ENCODE measurements around the gene RSBN1. TPM values are rescaled to one million over a fixed set of nuclear protein-coding genes. Genes with fewer than 3 reads are reported as not detected.

Gene RSBN1
- total RNA-seq, 4 donors from 2014 or later = 15.8 to 24.3 (median 20.1) TPM

DNA sequence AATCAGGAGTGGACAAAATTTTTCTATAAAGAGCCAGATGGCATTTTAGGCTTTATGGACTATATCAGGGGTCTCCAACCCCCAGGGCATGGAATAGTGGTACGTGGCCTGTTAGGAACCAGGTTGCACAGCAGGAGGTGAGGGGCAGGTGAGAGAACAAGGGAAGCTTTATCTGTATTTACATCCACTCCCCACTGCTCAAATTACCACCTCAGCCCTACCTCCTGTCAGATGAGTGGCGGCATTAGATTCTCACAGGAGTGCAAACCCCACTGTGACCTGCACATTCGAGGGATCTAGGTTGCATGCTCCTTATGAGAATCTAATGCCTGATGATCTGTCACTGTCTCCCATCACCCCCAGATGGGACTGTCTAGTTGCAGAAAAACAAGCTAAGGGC is 66.9 kb downstream of the RSBN1 start:
- Histone ChIP-seq H3K27ac (replicated peaks in 1 of 4) (no peak overlapping the region), H3K4me3 (no peak overlapping the region), H3K9me3 (no peaks in the 10 kb centered on the region), H3K27me3 (no peaks in the 10 kb centered on the region), H3K36me3 (peaks cover 0 to 23% (median 9%) of the 10 kb centered on the region in 4 donors), H3K4me1 (no peaks in the 10 kb centered on the region)
- intact Hi-C loops (cut with DNase I) = no loop called here
- no peak for DNase-seq (ENCODE audit: extremely low spot score)
- WGBS = 97% methylated on average over 3 of the region's 3 CpGs
- TF ChIP-seq POLR2AphosphoS5 (IDR thresholded peaks at IDR 0.05) (no peak), EP300 (IDR thresholded peaks at IDR 0.05) (no peak), POLR2A (IDR thresholded peaks at IDR 0.05; ENCODE audit: low read depth) (no peak)
- TF ChIP-seq, protein P1, sequence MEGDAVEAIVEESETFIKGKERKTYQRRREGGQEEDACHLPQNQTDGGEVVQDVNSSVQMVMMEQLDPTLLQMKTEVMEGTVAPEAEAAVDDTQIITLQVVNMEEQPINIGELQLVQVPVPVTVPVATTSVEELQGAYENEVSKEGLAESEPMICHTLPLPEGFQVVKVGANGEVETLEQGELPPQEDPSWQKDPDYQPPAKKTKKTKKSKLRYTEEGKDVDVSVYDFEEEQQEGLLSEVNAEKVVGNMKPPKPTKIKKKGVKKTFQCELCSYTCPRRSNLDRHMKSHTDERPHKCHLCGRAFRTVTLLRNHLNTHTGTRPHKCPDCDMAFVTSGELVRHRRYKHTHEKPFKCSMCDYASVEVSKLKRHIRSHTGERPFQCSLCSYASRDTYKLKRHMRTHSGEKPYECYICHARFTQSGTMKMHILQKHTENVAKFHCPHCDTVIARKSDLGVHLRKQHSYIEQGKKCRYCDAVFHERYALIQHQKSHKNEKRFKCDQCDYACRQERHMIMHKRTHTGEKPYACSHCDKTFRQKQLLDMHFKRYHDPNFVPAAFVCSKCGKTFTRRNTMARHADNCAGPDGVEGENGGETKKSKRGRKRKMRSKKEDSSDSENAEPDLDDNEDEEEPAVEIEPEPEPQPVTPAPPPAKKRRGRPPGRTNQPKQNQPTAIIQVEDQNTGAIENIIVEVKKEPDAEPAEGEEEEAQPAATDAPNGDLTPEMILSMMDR (IDR thresholded peaks at IDR 0.05) = no peak

DNA sequence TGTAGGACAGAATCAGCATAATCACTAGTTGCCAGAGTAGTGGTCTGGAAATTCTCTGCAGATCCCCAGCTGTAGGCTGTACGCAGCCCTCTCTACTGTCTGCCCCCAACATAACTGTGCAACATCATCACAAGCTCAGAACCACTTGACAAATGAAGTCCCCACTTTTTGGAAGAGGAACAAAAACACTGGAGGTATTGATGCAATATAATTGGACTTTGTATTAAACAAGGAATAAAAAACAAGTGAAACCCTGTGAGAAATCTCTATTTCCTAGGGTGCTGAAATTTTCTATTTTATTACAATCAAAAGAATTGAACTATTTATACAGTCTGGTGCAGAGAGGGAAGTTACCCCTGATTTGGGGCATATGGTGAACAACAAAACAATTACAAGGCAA is 68.2 kb downstream of the RSBN1 start:
- H3K4me3 ChIP-seq = no peak overlapping the region
- peaks cover 0 to 15% (median 3%) of the 10 kb centered on the region in 4 donors for H3K36me3 ChIP-seq
- intact Hi-C loops (cut with DNase I) = no loop called here
- H3K27ac ChIP-seq (replicated peaks in 1 of 4) = no peak overlapping the region
- H3K9me3 ChIP-seq = no peaks in the 10 kb centered on the region
- TF ChIP-seq, protein P1 (IDR thresholded peaks at IDR 0.05) = no peak
- TF ChIP-seq POLR2A (IDR thresholded peaks at IDR 0.05; ENCODE audit: low read depth) = no peak
- TF ChIP-seq EP300 (IDR thresholded peaks at IDR 0.05) = no peak
- TF ChIP-seq POLR2AphosphoS5 (IDR thresholded peaks at IDR 0.05) = no peak
- DNase-seq (ENCODE audit: extremely low spot score) = no peak
- no peaks in the 10 kb centered on the region for H3K4me1 ChIP-seq
- no peaks in the 10 kb centered on the region for H3K27me3 ChIP-seq
- WGBS = 100% methylated on average over 1 of the region's 1 CpG

DNA sequence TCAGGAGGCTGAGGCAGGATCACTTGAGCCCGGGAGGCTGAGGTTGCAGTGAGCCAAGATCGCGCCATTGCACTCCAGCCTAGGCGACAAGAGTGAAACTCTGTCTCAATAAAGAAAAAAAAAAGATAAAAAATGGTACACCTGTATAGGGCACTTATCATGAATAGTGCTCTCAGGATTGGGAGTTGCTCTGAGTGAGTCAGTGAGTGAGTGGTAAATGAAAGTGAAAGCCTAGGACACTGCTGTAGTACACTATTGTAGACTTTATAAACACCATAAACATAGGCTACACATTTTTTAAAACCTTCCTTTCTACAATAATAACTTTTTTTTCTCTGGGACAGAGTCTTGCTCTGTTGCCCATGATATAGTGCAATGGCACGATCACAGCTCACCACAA is 69.8 kb downstream of the RSBN1 start:
- DNase-seq (ENCODE audit: extremely low spot score) = no peak
- WGBS = 98% methylated on average over 5 of the region's 5 CpGs
- Histone ChIP-seq H3K36me3 (peaks cover 0 to 19% (median 10%) of the 10 kb centered on the region in 4 donors), H3K27me3 (no peaks in the 10 kb centered on the region), H3K4me1 (no peaks in the 10 kb centered on the region), H3K4me3 (no peak overlapping the region), H3K9me3 (no peaks in the 10 kb centered on the region), H3K27ac (replicated peaks in 1 of 4) (no peak overlapping the region)
- intact Hi-C loops (cut with DNase I) = no loop called here
- TF ChIP-seq EP300 (IDR thresholded peaks at IDR 0.05) (no peak), POLR2A (IDR thresholded peaks at IDR 0.05; ENCODE audit: low read depth) (no peak), POLR2AphosphoS5 (IDR thresholded peaks at IDR 0.05) (no peak)
- TF ChIP-seq, protein P1 (IDR thresholded peaks at IDR 0.05) = no peak

DNA sequence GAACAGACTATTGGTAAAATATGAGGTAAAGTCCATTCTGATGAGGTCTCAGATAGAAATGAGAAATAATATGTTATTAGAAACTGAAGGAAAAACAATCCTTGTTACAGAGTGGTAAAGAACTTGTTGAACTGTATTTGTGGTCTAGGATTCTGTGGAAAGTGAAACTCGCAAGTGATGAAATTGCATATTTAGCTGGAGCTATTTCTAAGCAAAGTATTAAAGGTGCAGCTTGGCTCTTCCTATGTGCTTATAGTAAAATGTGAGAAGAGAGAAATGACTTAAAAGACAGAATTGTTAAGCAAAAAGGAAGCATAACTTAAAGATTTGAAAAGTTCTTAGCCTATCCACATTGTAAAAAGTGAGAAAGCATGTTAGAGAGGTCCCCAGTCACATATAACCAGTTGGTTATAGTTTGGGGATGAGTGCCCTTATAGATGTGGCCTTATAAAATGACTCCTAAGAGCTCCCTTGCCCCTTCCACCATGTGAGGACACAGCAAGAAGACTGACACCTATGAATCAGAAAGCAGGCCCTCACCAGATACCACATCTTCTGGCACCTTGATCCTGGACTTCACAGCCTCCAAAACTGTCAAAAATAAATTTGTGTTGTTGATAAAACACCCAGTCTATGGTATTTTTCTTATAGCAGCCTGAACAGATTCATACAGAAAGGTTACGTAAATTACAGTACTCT is 77.8 kb downstream of the RSBN1 start:
- peaks cover 0 to 63% (median 34%) of the 10 kb centered on the region in 4 donors for H3K36me3 ChIP-seq
- TF ChIP-seq, protein P1 (IDR thresholded peaks at IDR 0.05) = no peak
- TF ChIP-seq POLR2A (IDR thresholded peaks at IDR 0.05; ENCODE audit: low read depth) = no peak
- no peak for TF ChIP-seq POLR2AphosphoS5 (IDR thresholded peaks at IDR 0.05)
- TF ChIP-seq EP300 (IDR thresholded peaks at IDR 0.05) = no peak
- H3K27ac ChIP-seq (replicated peaks in 1 of 4) = no peak overlapping the region
- H3K27me3 ChIP-seq = no peaks in the 10 kb centered on the region
- H3K9me3 ChIP-seq = no peaks in the 10 kb centered on the region
- no peaks in the 10 kb centered on the region for H3K4me1 ChIP-seq
- no peak for DNase-seq (ENCODE audit: extremely low spot score)
- no peak overlapping the region for H3K4me3 ChIP-seq
- WGBS = 98% methylated on average over 2 of the region's 2 CpGs
- intact Hi-C loops (cut with DNase I) = no loop called here

DNA sequence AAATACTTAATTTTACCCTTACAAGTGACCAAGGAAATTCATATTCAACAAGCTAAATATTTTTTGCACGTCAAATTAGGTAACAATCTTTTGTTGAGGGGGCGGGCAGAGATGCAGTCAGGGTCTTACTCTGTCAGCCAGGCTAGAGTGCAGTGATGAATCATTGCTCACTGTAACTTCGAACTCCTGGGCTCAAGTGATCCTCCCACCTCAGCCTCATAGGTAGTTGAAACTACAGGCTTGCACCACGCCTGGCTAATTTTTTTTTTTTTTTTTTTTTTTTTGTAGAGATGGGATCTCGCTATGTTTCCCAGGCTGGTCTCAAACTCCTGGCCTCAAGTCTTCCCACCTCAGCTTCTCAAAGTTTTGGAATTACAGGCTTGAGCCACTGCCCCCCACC is 79.5 kb downstream of the RSBN1 start:
- H3K9me3 ChIP-seq = no peaks in the 10 kb centered on the region
- DNase-seq (ENCODE audit: extremely low spot score) = no peak
- no peak for TF ChIP-seq POLR2A (IDR thresholded peaks at IDR 0.05; ENCODE audit: low read depth)
- no peak for TF ChIP-seq EP300 (IDR thresholded peaks at IDR 0.05)
- TF ChIP-seq, protein P1 (IDR thresholded peaks at IDR 0.05) = no peak
- TF ChIP-seq POLR2AphosphoS5 (IDR thresholded peaks at IDR 0.05) = no peak
- no peaks in the 10 kb centered on the region for H3K27me3 ChIP-seq
- H3K4me1 ChIP-seq = no peaks in the 10 kb centered on the region
- peaks cover 0 to 53% (median 31%) of the 10 kb centered on the region in 4 donors for H3K36me3 ChIP-seq
- H3K4me3 ChIP-seq = no peak overlapping the region
- H3K27ac ChIP-seq (replicated peaks in 1 of 4) = no peak overlapping the region
- intact Hi-C loops (cut with DNase I) = no loop called here
- 96% methylated on average over 5 of the region's 5 CpGs for WGBS

Data from esophagus muscularis mucosa (tissue), 4 donors.